ENCODE results near the gene ADARB1.

GRCh38 chr21:45158491-45159423, 84.4 kb downstream of the ADARB1 start:
- TF ChIP-seq EZH2phosphoT487 (IDR thresholded peaks at IDR 0.05) (no peak), CTCF (IDR thresholded peaks at IDR 0.05) (no peak)
